A673 (cell line): ENCODE data around the gene CMPK1. TPM values are rescaled to one million over a fixed set of nuclear protein-coding genes. Genes with fewer than 3 reads are reported as not detected.

Source experiments
- BruUV-seq: library from RNA; stranded (reverse); fragments of 400-500 nt; replicated peaks from 2 replicates; lab custom pipeline; 2021; lab: Mats Ljungman, UMichigan
- CTCF ChIA-PET: fragments of 300-600 bp; sonication (Branson Sonifier 250); formaldehyde crosslinking; loops from one replicate; lab custom pipeline; 2022; ENCODE audit warnings: antibody characterized with exemption; lab: Charles Lee
- POLR2A ChIA-PET: fragments of 300-600 bp; sonication (Branson Sonifier 250); formaldehyde crosslinking; loops from one replicate; lab custom pipeline; 2022; ENCODE audit warnings: antibody characterized with exemption; ENCODE audit not compliant: low non-redundant PET; lab: Charles Lee
- DNase-seq: peaks from one replicate; pipeline ENCODE4 v3.0.0-alpha.2; 2015; ENCODE audit warnings: low spot score
- H3K27ac ChIP-seq: fragments of 200-600 bp; sonication (generic); 2 replicates; pipeline ENCODE4 v1.5.1; 2016; ENCODE audit warnings: mixed run types, low read depth, mild to moderate bottlenecking, mixed read lengths, antibody characterized with exemption, low read length; ENCODE audit not compliant: poor library complexity, severe bottlenecking
- H3K27me3 ChIP-seq: fragments of 200-600 bp; sonication (generic); replicated peaks from 2 replicates; pipeline ENCODE4 v1.6.1; 2017; ENCODE audit warnings: mixed run types, low read depth, mild to moderate bottlenecking, mixed read lengths, antibody characterized with exemption, low read length; ENCODE audit not compliant: insufficient read depth, poor library complexity
- H3K36me3 ChIP-seq: fragments of 200-600 bp; sonication (generic); 2 replicates; pipeline ENCODE4 v1.6.1; 2016; ENCODE audit warnings: mixed run types, mild to moderate bottlenecking, mixed read lengths, antibody characterized with exemption, low read length; ENCODE audit not compliant: insufficient read depth, poor library complexity, severe bottlenecking
- H3K4me1 ChIP-seq: fragments of 200-600 bp; sonication (generic); 2 replicates; pipeline ENCODE4 v1.6.1; 2017; ENCODE audit warnings: mixed run types, mild to moderate bottlenecking, mixed read lengths, antibody characterized with exemption, low read length; ENCODE audit not compliant: insufficient read depth, poor library complexity, severe bottlenecking
- H3K4me3 ChIP-seq: fragments of 200-600 bp; sonication (generic); 2 replicates; pipeline ENCODE4 v1.5.1; 2016; ENCODE audit warnings: low read depth, mixed run types, mild to moderate bottlenecking, mixed read lengths, low read length; ENCODE audit not compliant: poor library complexity, severe bottlenecking
- H3K9me3 ChIP-seq: fragments of 200-600 bp; sonication (generic); 2 replicates; pipeline ENCODE4 v1.6.1; 2016; ENCODE audit warnings: mixed run types, low read depth, mild to moderate bottlenecking, mixed read lengths, antibody characterized with exemption, low read length; ENCODE audit not compliant: poor library complexity, severe bottlenecking
- EZH2 ChIP-seq: fragments of 200-600 bp; sonication (generic); IDR thresholded peaks from 2 replicates; pipeline ENCODE4 v1.6.1; 2017; ENCODE audit warnings: borderline replicate concordance, low read depth, mild to moderate bottlenecking, mixed read lengths, antibody characterized with exemption, low read length; ENCODE audit not compliant: poor library complexity, severe bottlenecking
- intact Hi-C: fragments of 100-400 bp; cut with micrococcal nuclease; formaldehyde crosslinking; loops from one replicate; pipeline ENCODE4 v1.10.0; 2022; ENCODE audit not compliant: unreplicated experiment
- total RNA-seq: library from RNA; stranded (reverse); gene quantifications from 2 replicates; pipeline ENCODE4 v1.2.3, GENCODE V29; 2021
- TF ChIP-seq, protein P1 (sequence below): fragments of 300-800, 200-600 bp; sonication (generic); conservative IDR thresholded peaks from 2 replicates; pipeline ENCODE4 v1.5.1; 2017; ENCODE audit warnings: low read depth, mild to moderate bottlenecking, antibody characterized with exemption, low read length, moderate library complexity, mixed read lengths

CMPK1 gene
- total RNA-seq, 1 experiment from 2014 or later, result 69.4 TPM

- Histone ChIP-seq H3K27ac (no peak overlapping the region), H3K4me3 (no peak overlapping the region), H3K36me3 (peaks cover 48% of the 10 kb centered on the region), H3K9me3 (no peaks in the 10 kb centered on the region), H3K27me3 (no peaks in the 10 kb centered on the region), H3K4me1 (no peaks in the 10 kb centered on the region)
- BruUV-seq, result no TSS peak
- no peak for TF ChIP-seq EZH2
- TF ChIP-seq, protein P1, sequence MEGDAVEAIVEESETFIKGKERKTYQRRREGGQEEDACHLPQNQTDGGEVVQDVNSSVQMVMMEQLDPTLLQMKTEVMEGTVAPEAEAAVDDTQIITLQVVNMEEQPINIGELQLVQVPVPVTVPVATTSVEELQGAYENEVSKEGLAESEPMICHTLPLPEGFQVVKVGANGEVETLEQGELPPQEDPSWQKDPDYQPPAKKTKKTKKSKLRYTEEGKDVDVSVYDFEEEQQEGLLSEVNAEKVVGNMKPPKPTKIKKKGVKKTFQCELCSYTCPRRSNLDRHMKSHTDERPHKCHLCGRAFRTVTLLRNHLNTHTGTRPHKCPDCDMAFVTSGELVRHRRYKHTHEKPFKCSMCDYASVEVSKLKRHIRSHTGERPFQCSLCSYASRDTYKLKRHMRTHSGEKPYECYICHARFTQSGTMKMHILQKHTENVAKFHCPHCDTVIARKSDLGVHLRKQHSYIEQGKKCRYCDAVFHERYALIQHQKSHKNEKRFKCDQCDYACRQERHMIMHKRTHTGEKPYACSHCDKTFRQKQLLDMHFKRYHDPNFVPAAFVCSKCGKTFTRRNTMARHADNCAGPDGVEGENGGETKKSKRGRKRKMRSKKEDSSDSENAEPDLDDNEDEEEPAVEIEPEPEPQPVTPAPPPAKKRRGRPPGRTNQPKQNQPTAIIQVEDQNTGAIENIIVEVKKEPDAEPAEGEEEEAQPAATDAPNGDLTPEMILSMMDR, result no peak
- intact Hi-C loops, result no loop called here
- no peak for DNase-seq
- POLR2A ChIA-PET, result no interaction called here
- CTCF ChIA-PET, result no interaction called here
Observed at GRCh38 chr1:47371016-47371517, 37.5 kb downstream of the CMPK1 start.

GRCh38 chr1:47374501-47374900 is 40.9 kb downstream of the CMPK1 start:
- H3K27me3 ChIP-seq, result no peaks in the 10 kb centered on the region
- H3K4me1 ChIP-seq, result no peaks in the 10 kb centered on the region
- intact Hi-C loops, result no loop called here
- ChIA-PET CTCF (no interaction called here), POLR2A (no interaction called here)
- DNase-seq, result no peak
- H3K4me3 ChIP-seq, result no peak overlapping the region
- H3K9me3 ChIP-seq, result no peaks in the 10 kb centered on the region
- peaks cover 57% of the 10 kb centered on the region for H3K36me3 ChIP-seq
- no TSS peak for BruUV-seq
- H3K27ac ChIP-seq, result no peak overlapping the region
- TF ChIP-seq, protein P1, result no peak
- TF ChIP-seq EZH2, result no peak

DNA sequence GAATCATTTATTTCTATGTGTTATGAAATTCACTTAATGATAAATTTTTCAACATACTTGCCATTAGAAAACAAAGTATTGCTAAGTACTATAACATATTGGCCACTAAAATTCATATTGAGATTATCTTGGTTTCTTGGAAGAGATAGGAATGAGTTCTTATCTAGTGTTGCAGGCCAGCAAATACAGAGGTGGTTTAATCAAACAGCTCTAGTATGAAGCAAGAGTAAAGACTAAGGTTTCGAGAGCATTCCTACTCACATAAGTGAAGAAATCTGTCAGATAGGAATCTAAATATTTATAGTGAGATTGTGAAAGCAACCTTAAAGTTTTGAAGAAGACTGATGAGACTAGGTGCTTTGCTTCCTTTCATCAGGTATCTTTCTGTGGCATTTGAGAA is 44.6 kb downstream of the CMPK1 start:
- TF ChIP-seq, protein P1, result no peak
- no peak for TF ChIP-seq EZH2
- H3K27me3 ChIP-seq, result no peaks in the 10 kb centered on the region
- BruUV-seq, result no TSS peak
- H3K4me1 ChIP-seq, result no peaks in the 10 kb centered on the region
- no peak overlapping the region for H3K27ac ChIP-seq
- CTCF ChIA-PET, result no interaction called here
- H3K4me3 ChIP-seq, result no peak overlapping the region
- DNase-seq, result no peak
- intact Hi-C loops, result no loop called here
- H3K9me3 ChIP-seq, result no peaks in the 10 kb centered on the region
- H3K36me3 ChIP-seq, result peaks cover 44% of the 10 kb centered on the region
- POLR2A ChIA-PET, result no interaction called here
